Cortex of kidney (tissue), 1 donor: ENCODE measurements around the gene DMD.

ENCODE experiments used
- DNase-seq: peaks from one replicate; lab custom pipeline; 2025; lab: John Stamatoyannopoulos, UW

The DMD gene

DNA sequence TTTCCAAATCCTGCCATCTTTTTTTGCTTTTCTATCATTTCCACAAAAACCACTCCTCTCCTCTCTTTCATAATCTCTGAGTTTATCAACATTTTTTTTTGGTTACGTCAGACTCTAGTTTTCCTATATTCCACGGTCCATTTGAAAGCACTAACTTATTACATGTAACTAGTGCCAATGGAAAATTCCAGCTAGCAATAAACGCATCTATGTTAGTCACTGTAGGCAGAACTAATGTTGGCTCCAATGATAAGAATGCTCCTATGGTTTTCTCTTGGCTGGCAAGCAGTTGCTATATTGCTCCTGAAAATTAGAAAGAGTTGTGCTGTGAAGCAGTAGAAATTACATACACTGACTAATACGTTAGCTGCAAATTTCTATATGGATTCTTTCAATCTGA is 1504.9 kb downstream of the DMD start:
- no peak for DNase-seq

- no peak for DNase-seq
Measured at GRCh38 chrX:31705816-31706215, 1505.5 kb downstream of the DMD start.

DNA sequence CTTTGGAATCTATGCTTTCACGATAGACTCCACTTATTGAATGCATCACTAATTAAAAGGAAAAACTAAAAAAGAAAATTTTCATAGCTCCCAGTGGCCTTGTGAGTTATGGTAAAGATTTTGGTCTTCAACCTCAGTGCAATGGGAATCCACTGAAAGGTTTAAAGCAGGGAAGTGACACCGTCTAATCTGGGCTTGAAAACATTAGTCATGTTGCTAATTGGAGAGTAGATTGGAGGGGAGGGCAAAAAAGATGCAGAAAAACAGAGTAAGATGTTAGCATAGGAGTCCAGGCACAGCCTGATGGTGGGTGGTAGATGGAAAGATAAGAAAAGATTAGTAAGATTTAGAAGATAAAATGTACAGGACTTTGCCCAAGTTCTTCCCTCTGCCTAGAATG is 1506.4 kb downstream of the DMD start:
- DNase-seq = no peak

- no peak for DNase-seq
Measured at GRCh38 chrX:31702222-31702621, 1509.1 kb downstream of the DMD start.

- no peak for DNase-seq
Measured at GRCh38 chrX:31697294-31697916, 1513.9 kb downstream of the DMD start.

DNA sequence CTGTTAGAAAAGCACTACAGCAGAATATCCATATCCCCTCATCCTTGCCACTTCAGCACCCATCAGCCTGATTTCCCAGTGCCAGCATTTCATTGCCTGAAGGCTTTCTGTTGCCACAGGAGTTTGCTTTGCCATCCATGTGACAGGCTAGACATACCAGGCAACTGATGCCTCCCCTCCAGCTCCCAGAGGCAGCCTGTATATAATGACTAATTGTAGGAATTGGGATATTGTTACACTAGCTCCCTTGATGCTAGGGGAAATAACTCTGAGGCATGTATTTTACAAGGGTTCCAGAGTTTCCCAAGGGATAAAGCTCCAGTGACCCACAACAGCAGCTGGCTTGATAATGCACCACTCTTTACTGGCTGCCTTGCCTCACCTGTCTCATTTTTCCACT is 1531.5 kb downstream of the DMD start:
- no peak for DNase-seq

DNA sequence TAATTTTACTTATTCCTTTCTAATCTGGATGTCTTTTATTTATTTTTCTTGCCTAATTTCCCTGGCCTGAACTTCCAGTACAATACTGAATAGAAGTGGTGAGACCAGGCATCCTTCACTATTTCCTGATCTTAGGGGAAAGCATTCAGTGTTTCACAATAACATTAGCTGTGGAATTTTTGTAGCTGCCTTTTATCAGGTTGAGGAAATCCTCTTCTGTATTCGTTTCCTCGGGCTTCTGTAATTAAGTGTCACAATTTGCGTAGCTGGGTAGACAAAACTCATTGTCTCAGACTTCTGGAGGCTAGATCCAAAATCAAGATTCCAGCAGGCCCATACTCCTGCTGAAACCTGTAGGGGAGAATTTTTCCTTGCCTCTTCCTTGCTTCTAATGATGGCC is 1541.1 kb downstream of the DMD start:
- no peak for DNase-seq

- DNase-seq = no peak
Measured at GRCh38 chrX:31665454-31665853, 1545.9 kb downstream of the DMD start.

GRCh38 chrX:31663172-31663571 is 1548.2 kb downstream of the DMD start:
- DNase-seq = no peak

DNA sequence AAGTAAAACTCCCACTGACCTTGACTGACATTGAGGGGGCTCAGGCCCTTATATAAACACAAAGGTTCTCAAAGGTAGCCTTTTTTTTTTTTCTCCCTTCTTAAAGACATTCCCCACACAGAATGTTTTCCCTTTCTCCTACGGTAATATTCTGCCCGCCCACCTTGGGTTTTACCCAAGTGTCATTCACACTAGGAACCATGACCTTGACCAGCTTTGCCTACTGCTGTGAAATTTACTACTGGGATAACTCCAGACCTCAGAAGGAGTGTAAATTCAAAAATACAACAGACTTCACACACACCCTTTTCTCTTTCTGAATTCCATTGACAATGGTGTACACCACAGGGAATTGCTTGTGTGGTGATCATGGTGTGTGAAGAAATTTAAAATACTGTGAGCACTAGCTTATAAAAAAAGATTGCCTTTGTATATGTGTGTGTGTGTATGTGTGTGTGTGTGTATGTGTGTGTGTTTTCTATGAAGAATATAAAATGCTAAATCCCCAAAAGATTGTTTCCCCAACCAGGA is 1550.0 kb downstream of the DMD start:
- no peak for DNase-seq

- DNase-seq = no peak
Measured at GRCh38 chrX:31658360-31658759, 1553.0 kb downstream of the DMD start.

DNA sequence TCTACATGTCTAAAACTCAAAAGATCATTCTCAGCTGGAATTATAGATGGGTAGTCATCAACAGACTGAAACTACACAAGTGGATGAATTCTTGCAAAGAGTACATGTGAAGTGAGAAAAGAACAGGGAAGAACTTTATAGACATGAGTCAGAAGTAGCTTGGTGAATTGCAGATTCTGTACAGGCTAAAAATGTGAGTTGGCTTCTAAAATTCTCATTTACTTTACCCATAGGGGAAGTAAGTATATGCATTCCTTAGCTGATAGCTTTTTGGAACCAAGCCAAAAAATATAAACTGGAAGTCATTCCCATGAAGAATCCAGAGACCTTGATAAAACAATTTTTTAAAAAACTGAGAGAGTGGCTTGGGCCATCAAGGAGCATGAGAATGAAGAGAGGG is 1555.3 kb downstream of the DMD start:
- no peak for DNase-seq

DNA sequence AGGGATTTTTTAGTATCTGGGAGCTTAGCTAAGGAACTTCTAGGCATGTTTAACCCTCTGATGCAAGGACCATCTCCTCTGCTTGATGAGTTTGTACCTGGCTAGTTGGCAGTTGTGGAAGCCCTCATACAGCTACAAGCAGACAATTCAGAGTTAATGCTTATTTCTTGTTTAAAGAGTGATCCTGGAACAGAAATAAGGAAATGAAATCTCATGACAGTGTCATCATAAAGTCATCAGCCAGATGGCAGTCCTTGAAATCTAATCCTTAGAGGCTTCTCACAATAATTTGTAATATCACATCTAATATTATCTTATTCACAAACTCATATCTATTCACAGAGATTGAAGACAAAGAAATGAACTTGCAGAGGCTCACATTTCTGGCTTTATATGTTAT is 1557.9 kb downstream of the DMD start:
- DNase-seq = no peak

- DNase-seq = no peak
Measured at GRCh38 chrX:31652650-31653049, 1558.7 kb downstream of the DMD start.

GRCh38 chrX:31649201-31649600 is 1562.1 kb downstream of the DMD start:
- no peak for DNase-seq

- DNase-seq = no peak
Measured at GRCh38 chrX:31633349-31633748, 1578.0 kb downstream of the DMD start.

GRCh38 chrX:31629195-31629594 is 1582.2 kb downstream of the DMD start:
- no peak for DNase-seq

GRCh38 chrX:31609130-31609529 is 1602.2 kb downstream of the DMD start:
- DNase-seq = no peak

DNA sequence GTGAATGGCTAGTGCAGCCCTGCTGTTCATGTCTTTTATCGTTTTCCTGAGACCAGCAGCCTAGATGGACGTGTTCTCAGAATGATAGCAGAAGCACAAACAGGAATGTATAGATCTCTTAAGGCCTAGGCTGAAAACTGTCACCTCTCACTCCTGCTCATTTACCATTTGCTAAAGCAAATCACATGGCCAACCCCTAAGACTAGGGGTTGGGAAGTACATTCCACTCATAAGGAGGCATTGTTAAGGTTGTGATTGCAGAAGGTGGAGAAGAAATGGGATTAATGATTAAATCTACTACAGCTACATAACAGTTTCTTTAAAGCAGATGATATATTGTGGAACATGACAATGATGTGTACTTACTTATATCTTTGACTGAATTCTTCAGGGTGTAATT is 1602.7 kb downstream of the DMD start:
- DNase-seq = no peak

DNA sequence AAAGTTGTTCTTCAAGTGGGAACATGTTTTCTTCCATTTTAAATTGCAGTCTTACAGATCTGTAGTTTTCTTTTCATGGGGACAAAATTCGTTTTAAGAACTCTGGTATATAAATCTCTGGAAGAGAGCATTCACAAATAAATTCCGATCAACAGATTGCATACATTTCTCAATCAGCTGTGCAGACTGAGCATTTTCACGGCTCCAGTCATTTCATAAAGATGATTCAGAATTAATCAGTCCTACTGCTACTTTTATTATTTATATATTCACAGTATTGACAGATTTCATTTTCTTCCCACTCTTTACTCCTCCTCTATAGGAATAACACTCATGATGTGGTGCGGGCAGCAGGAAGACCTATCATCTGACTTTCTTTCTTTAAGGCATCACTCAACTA is 1604.6 kb downstream of the DMD start:
- DNase-seq = no peak

DNA sequence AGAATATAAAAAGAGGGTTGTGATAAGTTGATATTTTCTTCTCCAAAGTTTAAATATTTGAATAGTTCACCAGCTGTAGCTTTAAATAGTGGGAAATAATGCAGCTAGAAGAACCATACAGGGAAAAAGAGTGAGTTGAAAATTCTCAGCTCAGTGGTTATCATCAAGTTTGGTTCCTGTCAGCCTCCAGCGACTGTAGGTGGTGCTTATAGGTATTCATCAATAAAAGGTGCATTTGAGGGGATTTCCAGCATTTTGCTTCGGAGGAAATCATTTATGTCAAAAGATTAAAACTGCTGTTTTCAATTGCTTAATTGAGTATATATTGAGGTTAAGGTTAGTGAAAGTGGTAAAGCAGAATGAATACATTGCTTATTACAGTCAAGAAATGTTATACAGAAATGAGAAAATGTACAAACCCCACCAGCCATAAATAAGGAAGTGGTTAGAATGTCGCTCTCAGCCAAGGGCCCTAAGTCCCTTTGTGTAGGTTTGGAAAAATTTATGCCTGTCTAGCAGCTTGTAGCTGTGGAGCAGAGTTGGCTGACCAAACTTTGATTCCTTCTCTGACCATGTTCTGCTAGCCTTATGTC is 1606.6 kb downstream of the DMD start:
- DNase-seq = no peak

DNA sequence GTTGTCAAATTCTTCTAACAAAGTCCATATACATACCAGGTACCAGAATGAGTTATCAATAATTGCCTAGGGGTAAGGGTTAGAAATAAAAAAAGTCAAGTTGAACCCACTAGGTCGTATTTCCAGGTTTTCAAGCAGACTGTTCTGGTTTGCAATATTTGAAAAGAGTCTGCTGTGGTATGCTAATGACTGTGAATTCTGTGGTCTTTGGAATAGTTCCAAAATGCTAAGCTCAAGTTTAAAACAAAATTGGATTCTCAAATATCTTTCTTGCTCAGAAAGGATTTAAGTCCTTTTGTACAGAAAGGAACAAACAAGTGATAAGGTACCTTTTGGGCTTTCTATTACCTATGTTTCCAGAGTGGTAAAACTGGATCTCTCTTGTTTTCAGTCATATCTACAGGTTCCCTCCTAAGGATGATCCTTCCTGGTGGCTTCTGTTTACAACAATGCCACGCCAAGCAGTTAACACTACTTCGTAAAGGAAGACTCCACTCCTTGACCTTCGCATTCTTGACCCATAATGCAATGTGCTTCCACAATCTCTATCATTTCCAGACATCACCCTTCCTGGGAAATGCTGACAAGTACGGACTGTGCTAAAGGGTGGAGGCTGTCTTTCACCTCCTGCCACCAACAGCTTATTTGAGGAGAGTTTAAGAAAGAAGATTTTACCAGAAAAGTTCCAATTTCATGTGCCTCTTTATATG is 1607.8 kb downstream of the DMD start:
- DNase-seq = no peak

GRCh38 chrX:31600823-31601222 is 1610.5 kb downstream of the DMD start:
- no peak for DNase-seq
